CD4-positive, alpha-beta T cell treated with Interleukin-10 for 1 hour (primary cell): ENCODE measurements around the gene TRIM16.
A peak's percentile ranks its signal among the peaks of the same experiment; 100 is the strongest.
"Not testable (repeated sequence)": the region's sequence is repeated elsewhere in the genome, so short reads cannot be mapped to it uniquely, and the experiment has no call there.

Source experiments
- DNase-seq: peaks from one replicate; pipeline ENCODE4 v3.0.0-alpha.2; 2020

TRIM16 gene

DNA sequence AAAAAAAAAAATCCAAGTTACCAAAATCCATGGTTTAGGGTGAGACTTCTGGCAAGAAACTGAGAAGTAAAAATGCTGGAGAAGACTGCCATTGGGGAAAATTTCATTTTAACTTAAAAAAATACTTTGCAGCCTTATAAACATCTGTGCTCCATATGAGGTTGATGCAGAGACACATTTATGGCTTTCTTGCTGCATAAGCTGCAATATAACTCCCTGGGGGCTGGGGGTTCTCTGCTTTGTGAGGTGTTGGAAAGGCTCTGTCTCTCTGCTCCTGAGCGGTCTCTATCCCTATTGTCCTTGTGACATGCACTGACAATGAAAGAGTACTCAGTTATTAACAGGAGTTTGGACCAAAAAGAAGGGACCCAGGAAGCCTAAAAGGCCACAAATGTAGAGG is 71.0 kb downstream of the TRIM16 start:
- DNase-seq: not testable (repeated sequence)

DNA sequence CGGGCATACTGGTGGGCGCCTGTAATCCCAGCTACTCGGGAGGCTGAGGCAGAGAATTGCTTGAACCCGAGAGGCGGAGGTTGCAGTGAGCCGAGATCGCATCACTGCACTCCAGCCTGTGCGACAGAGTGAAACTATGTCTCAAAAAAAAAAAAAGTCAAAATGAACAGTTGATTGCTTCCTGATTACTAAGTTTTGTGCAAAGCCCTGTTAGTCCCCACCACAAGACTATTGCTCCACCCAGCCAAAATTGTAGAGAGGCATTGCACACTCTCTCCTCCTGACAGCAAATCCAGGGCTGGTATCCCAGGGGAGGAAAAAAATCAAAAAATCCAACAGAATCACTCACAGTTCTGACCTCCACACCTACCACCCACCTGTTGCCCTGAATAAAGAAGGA is 91.2 kb downstream of the TRIM16 start:
- DNase-seq: not testable (repeated sequence)

DNA sequence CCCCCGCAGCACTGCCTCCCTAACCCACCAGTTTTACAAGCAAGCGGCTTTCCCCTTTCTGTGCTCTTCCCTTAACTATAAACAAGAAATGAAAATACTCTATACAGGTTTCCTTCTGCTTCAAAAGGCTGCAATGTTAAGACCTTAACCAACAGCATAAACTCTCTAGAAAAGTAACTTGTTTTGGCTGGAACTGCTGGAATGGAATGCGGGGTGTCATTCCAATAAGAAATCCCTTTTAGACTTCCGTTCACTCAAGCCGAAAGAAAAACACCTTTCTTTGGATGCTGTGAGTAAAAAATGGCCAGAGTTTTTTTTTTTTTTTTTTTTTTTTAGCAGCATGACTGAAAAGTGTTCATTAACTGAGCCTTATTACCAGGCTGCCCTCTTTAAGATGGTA is 92.1 kb downstream of the TRIM16 start:
- not testable (repeated sequence) for DNase-seq

DNA sequence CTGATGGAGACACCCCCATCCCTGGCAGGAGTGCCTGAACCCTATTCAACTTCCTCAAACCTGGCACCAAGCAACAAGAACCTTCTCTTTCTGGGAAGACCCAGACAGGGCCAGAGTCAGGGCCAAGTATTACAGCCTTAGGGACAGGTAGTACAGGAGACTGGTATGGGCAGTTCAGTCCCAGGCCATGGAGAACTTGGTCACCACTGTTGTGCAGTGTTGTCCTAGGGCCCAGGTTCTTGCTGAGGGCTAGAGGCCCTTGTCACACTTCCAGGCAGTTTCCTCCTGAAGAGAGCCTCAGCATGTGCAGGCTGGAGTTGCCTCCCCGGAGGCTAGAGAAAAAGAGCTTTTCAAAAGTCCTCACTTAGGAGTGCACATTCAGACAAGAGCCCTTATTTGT is 93.3 kb downstream of the TRIM16 start:
- DNase-seq: not testable (repeated sequence)

DNA sequence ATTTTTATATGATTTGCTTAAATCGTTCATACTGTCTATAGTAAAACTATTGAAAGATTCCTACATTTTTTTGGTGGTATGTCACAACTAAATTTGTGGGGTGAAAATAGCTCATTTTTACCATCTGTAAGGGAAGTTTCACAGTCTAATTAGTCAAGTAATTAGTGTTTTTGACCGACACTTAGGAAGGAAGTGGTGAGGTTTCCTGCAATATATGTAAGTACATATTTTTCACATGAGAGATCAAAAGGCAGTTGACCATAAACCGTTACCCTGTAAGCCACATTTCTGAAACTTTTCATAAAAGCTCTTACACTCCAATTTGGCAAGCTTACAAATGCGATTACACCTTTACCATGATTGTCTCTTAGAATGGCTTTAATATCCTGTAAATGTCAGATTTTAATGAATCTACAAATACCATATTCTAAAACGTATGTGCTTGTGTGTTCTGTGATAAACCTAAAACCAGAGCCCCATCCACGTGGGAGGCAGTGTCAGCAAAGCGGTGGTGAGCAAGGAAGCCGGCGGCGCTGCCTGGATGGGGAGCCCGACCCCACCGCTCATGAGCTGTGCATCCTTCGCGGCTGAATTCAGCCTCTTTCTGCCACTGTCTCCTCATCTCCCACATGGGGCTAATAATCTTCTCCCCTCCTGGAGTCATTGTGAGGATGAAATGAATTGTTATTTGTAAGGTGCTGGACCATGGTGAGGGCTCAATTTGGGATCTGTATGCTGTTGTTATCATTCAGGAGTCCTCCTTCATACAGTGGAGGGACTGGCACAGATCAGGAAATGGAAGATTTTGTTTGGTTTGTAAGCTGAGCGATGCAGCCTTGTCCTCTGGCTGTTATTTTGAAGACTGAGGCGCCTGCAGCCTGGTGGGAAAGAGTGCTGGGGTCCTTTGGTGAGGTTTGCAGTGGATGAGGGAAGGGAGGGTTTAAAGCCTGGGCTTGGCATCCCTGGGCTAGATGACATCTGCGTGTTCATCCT is 94.3 kb downstream of the TRIM16 start:
- DNase-seq: peak; percentile 33

DNA sequence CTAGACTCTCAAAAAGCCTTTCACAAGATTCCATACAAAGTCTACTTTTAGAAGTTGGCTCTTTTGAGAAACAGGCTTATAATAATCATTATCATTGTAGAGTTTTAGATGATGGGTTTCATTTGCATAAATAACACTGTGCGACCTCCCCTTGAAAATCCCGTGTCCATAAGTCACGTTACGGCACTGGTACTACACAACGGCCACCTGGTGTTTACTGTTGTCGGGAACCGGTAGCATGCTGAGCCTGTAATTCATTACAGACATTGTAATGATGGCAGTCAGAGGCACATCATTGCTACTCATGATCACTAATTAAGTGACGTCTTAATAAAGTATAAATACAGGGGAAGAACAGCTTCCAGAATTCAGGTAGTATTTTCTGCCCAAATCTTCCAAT is 96.1 kb downstream of the TRIM16 start:
- DNase-seq: not testable (repeated sequence)

DNA sequence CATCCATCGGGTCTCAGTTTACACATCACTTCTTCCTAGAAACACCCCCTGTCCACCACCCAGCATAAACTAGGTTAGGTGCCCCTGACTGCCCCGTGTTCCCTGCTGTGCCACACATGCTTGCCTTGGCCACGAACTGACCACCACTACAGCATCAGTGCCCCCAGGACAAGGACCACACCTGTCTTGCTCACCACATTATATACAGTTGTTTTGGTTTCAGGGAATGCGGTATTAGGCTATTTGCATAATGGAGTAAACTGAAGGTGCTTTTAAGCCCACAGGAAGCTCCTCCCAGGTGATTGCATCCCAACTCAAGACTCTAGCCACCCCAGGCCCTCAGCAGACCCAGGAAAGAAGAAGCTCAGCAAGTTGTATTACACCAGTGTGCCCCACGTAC is 100.8 kb downstream of the TRIM16 start:
- DNase-seq: not testable (repeated sequence)

DNA sequence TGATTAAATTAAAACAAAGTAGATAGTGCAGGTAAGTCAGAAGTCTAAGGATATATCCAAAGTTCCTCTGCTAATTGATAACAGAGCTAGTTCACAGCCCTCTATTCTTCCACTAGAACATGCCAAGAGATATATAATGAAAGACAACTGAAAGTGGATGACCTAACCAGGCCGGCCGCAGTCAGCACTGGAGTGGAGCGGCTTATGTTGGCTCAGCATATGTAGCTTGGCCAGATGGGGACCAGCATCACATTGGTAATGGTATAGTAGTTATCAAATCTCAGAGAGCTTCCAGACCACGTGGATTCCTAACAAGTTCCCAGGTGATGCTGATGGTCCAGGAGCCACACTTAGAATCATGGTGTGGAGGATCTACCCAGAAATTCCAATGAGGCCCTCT is 102.6 kb downstream of the TRIM16 start:
- not testable (repeated sequence) for DNase-seq
